ENCODE results near the gene IGF2BP3. TPM values are rescaled to one million over a fixed set of nuclear protein-coding genes. Genes with fewer than 3 reads are reported as not detected.

Gene IGF2BP3
- total RNA-seq, 1 donor from 2014 or later: 44.0 TPM

GRCh38 chr7:23268167-23268566 lies 202.1 kb downstream of the IGF2BP3 start:
- no peak for DNase-seq (ENCODE audit: low read depth)
- TF ChIP-seq CTCF (IDR thresholded peaks at IDR 0.05; ENCODE audit: insufficient read depth, low read length, poor library complexity, severe bottlenecking): no peak
- H3K4me3 ChIP-seq (ENCODE audit: low read depth, low read length): no peak overlapping the region

GRCh38 chr7:23267357-23267756 lies 202.9 kb downstream of the IGF2BP3 start:
- DNase-seq (ENCODE audit: low read depth): no peak
- no peak overlapping the region for H3K4me3 ChIP-seq (ENCODE audit: low read depth, low read length)
- no peak for TF ChIP-seq CTCF (IDR thresholded peaks at IDR 0.05; ENCODE audit: insufficient read depth, low read length, poor library complexity, severe bottlenecking)

More at GRCh38 chr7:23268167-23268566, 202.1 kb downstream of the IGF2BP3 start:
- Histone ChIP-seq H3K36me3 (ENCODE audit: control insufficient read depth, insufficient read depth, low read length) (no peaks in the 10 kb centered on the region), H3K27me3 (ENCODE audit: control insufficient read depth, insufficient read depth, low read length) (no peaks in the 10 kb centered on the region)

GRCh38 chr7:23266918-23267317 lies 203.4 kb downstream of the IGF2BP3 start:
- Histone ChIP-seq H3K36me3 (ENCODE audit: control insufficient read depth, insufficient read depth, low read length) (no peaks in the 10 kb centered on the region), H3K4me3 (ENCODE audit: low read depth, low read length) (no peak overlapping the region), H3K27me3 (ENCODE audit: control insufficient read depth, insufficient read depth, low read length) (no peaks in the 10 kb centered on the region)
- DNase-seq (ENCODE audit: low read depth): no peak
- no peak for TF ChIP-seq CTCF (IDR thresholded peaks at IDR 0.05; ENCODE audit: insufficient read depth, low read length, poor library complexity, severe bottlenecking)

More at GRCh38 chr7:23267357-23267756, 202.9 kb downstream of the IGF2BP3 start:
- no peaks in the 10 kb centered on the region for H3K36me3 ChIP-seq (ENCODE audit: control insufficient read depth, insufficient read depth, low read length)
- no peaks in the 10 kb centered on the region for H3K27me3 ChIP-seq (ENCODE audit: control insufficient read depth, insufficient read depth, low read length)

- Histone ChIP-seq H3K27me3 (ENCODE audit: control insufficient read depth, insufficient read depth, low read length) (no peaks in the 10 kb centered on the region), H3K36me3 (ENCODE audit: control insufficient read depth, insufficient read depth, low read length) (no peaks in the 10 kb centered on the region), H3K4me3 (ENCODE audit: low read depth, low read length) (no peak overlapping the region)
- DNase-seq (ENCODE audit: low read depth): no peak
- TF ChIP-seq CTCF (IDR thresholded peaks at IDR 0.05; ENCODE audit: insufficient read depth, low read length, poor library complexity, severe bottlenecking): no peak
These were observed 205.3 kb downstream of the IGF2BP3 start for GRCh38 chr7:23264916-23265458.

GRCh38 chr7:23261843-23262452 lies 208.3 kb downstream of the IGF2BP3 start:
- peak; percentile 19 for DNase-seq (ENCODE audit: low read depth)
- no peak overlapping the region for H3K4me3 ChIP-seq (ENCODE audit: low read depth, low read length)
- peak; percentile 96 for TF ChIP-seq CTCF (IDR thresholded peaks at IDR 0.05; ENCODE audit: insufficient read depth, low read length, poor library complexity, severe bottlenecking)

GRCh38 chr7:23260371-23260770 lies 209.9 kb downstream of the IGF2BP3 start:
- DNase-seq (ENCODE audit: low read depth): no peak
- TF ChIP-seq CTCF (IDR thresholded peaks at IDR 0.05; ENCODE audit: insufficient read depth, low read length, poor library complexity, severe bottlenecking): no peak
- H3K4me3 ChIP-seq (ENCODE audit: low read depth, low read length): no peak overlapping the region
- H3K36me3 ChIP-seq (ENCODE audit: control insufficient read depth, insufficient read depth, low read length): no peaks in the 10 kb centered on the region
- H3K27me3 ChIP-seq (ENCODE audit: control insufficient read depth, insufficient read depth, low read length): no peaks in the 10 kb centered on the region

More at GRCh38 chr7:23261843-23262452, 208.3 kb downstream of the IGF2BP3 start:
- no peaks in the 10 kb centered on the region for H3K36me3 ChIP-seq (ENCODE audit: control insufficient read depth, insufficient read depth, low read length)
- H3K27me3 ChIP-seq (ENCODE audit: control insufficient read depth, insufficient read depth, low read length): no peaks in the 10 kb centered on the region

Measured in kidney epithelial cell (primary cell).